ENCODE measurements around the gene PHF12. TPM values are rescaled to one million over a fixed set of nuclear protein-coding genes. Genes with fewer than 3 reads are reported as not detected.

Gene PHF12
- total RNA-seq = 7.1 and 9.0 TPM in 2 replicates

DNA sequence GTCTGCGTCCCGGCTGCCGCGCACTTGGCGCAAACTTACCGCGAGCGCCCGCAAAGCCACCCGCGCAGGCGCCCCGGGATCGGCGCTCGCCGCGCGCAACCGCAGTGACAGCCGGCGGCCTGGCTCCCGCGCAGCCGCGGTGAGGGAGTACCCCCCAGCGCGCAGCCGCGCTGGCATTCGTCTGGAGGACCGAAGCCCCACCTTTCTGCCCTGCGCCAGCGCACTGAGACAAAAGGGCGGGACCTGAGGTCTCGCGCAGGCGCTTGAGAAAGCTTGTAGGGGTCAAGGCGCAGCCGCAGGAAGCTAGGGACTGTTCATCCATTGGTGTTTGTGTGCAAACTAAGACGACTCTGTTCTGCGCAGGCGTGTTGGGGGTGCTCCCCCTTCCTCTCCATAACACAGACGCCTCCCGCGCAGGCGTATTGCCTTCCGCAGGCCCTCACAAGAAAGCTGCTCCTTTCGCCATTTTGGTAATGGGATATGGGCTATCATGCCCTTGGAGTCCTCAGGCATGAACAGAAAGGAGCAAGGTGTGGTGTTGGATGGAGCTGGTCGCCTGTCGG is at the start of gene PHF12:
PHF12 (minus strand) TSS at position 91 of the 563 bp plus-strand sequence. CDS start 558 bp downstream, outside the sequence.

DNA sequence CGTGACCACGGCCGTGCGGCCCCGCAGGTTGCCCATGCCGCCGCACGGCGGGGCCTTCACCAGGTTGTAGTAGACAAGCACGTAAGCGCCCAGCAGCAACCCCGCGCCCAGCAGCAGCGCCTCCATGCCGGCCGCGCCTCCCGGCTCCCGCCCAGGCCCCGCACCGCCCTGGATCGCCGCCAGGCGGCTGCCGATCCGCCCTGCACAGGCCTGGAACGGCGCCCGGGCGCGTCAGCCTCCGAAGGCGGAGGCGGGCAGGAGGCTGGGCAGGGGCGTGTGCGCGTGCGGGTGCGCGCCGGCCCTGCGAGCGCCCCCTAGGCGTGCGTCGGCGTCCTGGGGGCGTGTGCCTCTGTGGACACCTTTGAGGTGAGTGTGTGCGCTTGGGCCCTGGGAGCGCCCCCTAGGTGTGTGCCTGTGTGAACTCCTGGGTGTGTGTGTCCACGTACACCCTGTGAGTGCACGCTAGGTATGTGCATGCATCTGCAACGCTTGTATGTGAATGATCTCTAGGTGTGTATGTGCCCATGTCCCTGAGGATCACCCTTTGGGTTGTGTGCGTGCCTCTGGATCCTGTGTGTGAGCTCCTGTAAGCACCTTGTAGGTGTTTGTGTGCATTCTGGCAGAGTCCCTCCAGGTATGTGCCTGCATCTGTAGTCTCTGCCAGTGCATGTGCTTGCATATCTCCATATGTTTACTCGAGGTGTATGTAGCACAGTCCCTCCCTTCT is 48.3 kb downstream of the PHF12 start, which contains the start of gene DHRS13:
DHRS13 (minus strand) TSS at position 261 of the 727 bp plus-strand sequence; CDS start at position 126, 135 bp downstream.

DNA sequence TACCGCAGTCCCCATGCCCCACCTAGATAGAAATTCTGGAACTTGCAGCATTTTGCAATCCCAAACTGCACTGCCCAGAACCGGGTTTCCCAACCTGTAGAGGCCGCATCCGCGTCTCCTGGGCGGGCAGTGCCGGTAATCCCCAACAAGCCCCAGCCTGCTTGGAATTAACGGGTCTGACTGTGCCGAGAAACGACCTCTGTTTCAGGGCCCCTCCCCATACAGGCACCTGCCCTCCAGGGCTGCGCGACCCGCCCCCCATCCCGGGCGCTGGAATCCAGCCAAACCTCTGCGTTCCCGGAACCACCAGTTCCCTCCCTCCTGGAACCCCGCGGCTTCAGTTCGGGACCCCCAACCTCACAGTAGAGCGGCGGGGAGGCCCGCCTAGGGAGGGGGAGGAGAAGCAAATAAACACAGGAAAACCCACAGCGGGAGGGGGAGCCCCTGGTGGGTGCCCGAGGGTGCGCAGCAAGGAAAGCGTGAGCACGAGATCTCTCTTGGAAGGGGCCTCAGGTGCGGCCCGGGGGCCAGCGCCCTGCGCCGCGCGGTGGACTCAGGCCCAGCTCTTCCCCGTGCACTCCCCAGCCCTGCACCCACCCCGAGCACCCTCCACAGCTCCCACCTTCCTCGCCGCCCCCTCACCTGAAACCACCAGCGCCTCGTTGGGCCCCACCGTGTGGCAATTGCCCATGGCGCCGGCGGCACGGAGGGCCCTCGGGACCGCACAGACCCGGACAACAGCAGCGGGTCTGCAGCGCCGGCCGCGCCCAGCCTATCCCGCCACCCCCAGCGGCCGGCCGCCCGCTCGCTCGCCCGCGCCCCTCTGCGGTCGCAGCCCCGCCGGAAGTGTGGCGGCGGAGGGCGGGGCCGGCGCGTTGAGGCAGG is 54.2 kb downstream of the PHF12 start, which contains the start of gene FLOT2:
FLOT2 (minus strand) TSS at position 850 of the 885 bp plus-strand sequence; CDS start at position 691, 159 bp downstream.

Other genes with a start within 250 kb of the PHF12 start
- 0.65 and 1.5 TPM in 2 replicates for gene PROCA1, start 239.6 kb downstream of the PHF12 start, total RNA-seq
- gene RAB34, start 233.7 kb downstream of the PHF12 start, total RNA-seq = 137 and 157 TPM in 2 replicates
- gene RPL23A, start 231.5 kb downstream of the PHF12 start, total RNA-seq = 376 and 820 TPM in 2 replicates
- gene TLCD1, start 225.3 kb downstream of the PHF12 start, total RNA-seq = 1.6 and 1.7 TPM in 2 replicates
- gene NEK8, start 222.7 kb downstream of the PHF12 start, total RNA-seq = 1.6 and 2.0 TPM in 2 replicates
- gene TRAF4, start 207.5 kb downstream of the PHF12 start, total RNA-seq = 33.7 and 46.4 TPM in 2 replicates
- gene FAM222B, start 108.7 kb downstream of the PHF12 start, total RNA-seq = 2.7 and 4.2 TPM in 2 replicates
- gene ERAL1, start 96.5 kb downstream of the PHF12 start, total RNA-seq = 37.4 and 48.2 TPM in 2 replicates
- 62.7 and 82.4 TPM in 2 replicates for gene FLOT2, start 53.8 kb downstream of the PHF12 start, total RNA-seq
- gene DHRS13, start 48.4 kb downstream of the PHF12 start, total RNA-seq = 6.5 and 14.0 TPM in 2 replicates
- not detected in 2 replicates for gene SEZ6, start 54.5 kb upstream of the PHF12 start, total RNA-seq
- gene PIPOX, start 91.6 kb upstream of the PHF12 start, total RNA-seq = 2.6 and 3.5 TPM in 2 replicates
- gene MYO18A, start 228.9 kb upstream of the PHF12 start, total RNA-seq = 8.1 and 21.1 TPM in 2 replicates